Esophagus squamous epithelium (tissue), 5 donors: ENCODE results near the gene KLHL20. TPM values are rescaled to one million over a fixed set of nuclear protein-coding genes. Genes with fewer than 3 reads are reported as not detected.
"Not testable (repeated sequence)": the region's sequence is repeated elsewhere in the genome, so short reads cannot be mapped to it uniquely, and the experiment has no call there.

Experiments
- DNase-seq: peaks from one replicate; lab custom pipeline; 2025; lab: John Stamatoyannopoulos, UW
- H3K27ac ChIP-seq, 4 donors: fragments of 200-600 bp; sonication (generic); one replicate each; pipeline ENCODE4 v1.5.1; 2016 to 2019; ENCODE audit warnings: mild to moderate bottlenecking in 1 of 4
- H3K27me3 ChIP-seq, 4 donors: fragments of 200-600 bp; sonication (generic); 1 replicate in 3 of 4; 2 replicates in 1 of 4; pipeline versions ENCODE4 v1.5.1 to v1.6.0; 2017 to 2021; ENCODE audit warnings: antibody characterized with exemption in 1 of 4
- H3K36me3 ChIP-seq, 3 donors: fragments of 200-600 bp; sonication (generic); one replicate each; pipeline ENCODE4 v1.5.1; 2016 to 2019
- H3K4me1 ChIP-seq, 3 donors: fragments of 200-600 bp; sonication (generic); one replicate each; pipeline ENCODE4 v1.5.1; 2017 to 2019
- H3K4me3 ChIP-seq, 4 donors: fragments of 200-600 bp; sonication (generic); 1 replicate in 3 of 4; 2 replicates in 1 of 4; pipeline ENCODE4 v1.5.1; 2016 to 2019; ENCODE audit warnings: mild to moderate bottlenecking in 2 of 4, moderate library complexity in 1 of 4
- H3K9me3 ChIP-seq, 3 donors: fragments of 200-600 bp; sonication (generic); one replicate each; pipeline ENCODE4 v1.5.1; 2016 to 2019
- CTCF ChIP-seq, 6 experiments: fragments of 450-650 bp in 4 of 6; fragments of 200-600 bp in 2 of 6; sonication (generic) in 2 of 6; IDR thresholded peaks; one replicate each; pipeline ENCODE4 v1.5.1; 2016 to 2019; ENCODE audit warnings: antibody characterized with exemption in 6 of 6, mild to moderate bottlenecking in 4 of 6, moderate library complexity in 4 of 6
- POLR2A ChIP-seq, 4 donors: fragments of 450-650 bp; IDR thresholded peaks; one replicate each; pipeline ENCODE4 v1.6.1; 2017; ENCODE audit warnings: antibody characterized with exemption in 4 of 4, mild to moderate bottlenecking in 4 of 4, moderate library complexity in 3 of 4
- WGBS, 2 donors: methylation state at CpG; one replicate each; pipeline ENCODE4 v1.1.5; 2018; 5-methylcytosine and 5-hydroxymethylcytosine counted together
- intact Hi-C: fragments of 100-400 bp; cut with DNase I; formaldehyde crosslinking; loops from one replicate; pipeline ENCODE4 v1.15.0; 2022
- total RNA-seq, 4 donors: library from RNA; depleted of rRNA; stranded (reverse); fragments of >200 nt; gene quantifications; one replicate each; pipeline ENCODE4 v1.1.0, GENCODE V29; 2016
- donor health status: DM: yes; HTN: yes; CAD: no.

KLHL20 gene
- total RNA-seq, 4 donors from 2014 or later: 11.8 to 33.0 (median 24.0) TPM

- H3K36me3 ChIP-seq: peaks cover 0 to 81% (median 0%) of the 10 kb centered on the region in 3 donors
- no peak for DNase-seq
- 80 to 93% methylated on average over 1 to 2 of the region's 2 CpGs for whole genome bisulfite sequencing, 2 donors
Observed at GRCh38 chr1:173802961-173803360, 88.2 kb downstream of the KLHL20 start.

GRCh38 chr1:173813654-173814053 is 98.9 kb downstream of the KLHL20 start:
- intact Hi-C loops, H3K4me1 ChIP-seq, H3K4me3 ChIP-seq, H3K27ac ChIP-seq, H3K27me3 ChIP-seq, H3K9me3 ChIP-seq, DNase-seq: not testable (repeated sequence)
- H3K36me3 ChIP-seq: peaks cover 0 to 39% (median 0%) of the 10 kb centered on the region in 3 donors
- WGBS, 2 donors: 93 to 95% methylated on average over 5 of the region's 5 CpGs

More at GRCh38 chr1:173802961-173803360, 88.2 kb downstream of the KLHL20 start:
- Histone ChIP-seq H3K4me1 (no peaks in the 10 kb centered on the region), H3K27me3 (no peaks in the 10 kb centered on the region), H3K27ac (no peak overlapping the region), H3K4me3 (no peak overlapping the region), H3K9me3 (no peaks in the 10 kb centered on the region)
- TF ChIP-seq CTCF (IDR thresholded peaks at IDR 0.05) (no peak), POLR2A (IDR thresholded peaks at IDR 0.05) (no peak)
- intact Hi-C loops: no loop called here

GRCh38 chr1:173818459-173818858 is 103.7 kb downstream of the KLHL20 start:
- 65 to 92% methylated on average over 1 of the region's 1 CpG for WGBS, 2 donors
- no peaks in the 10 kb centered on the region for H3K27me3 ChIP-seq
- TF ChIP-seq POLR2A (IDR thresholded peaks at IDR 0.05) (no peak), CTCF (IDR thresholded peaks at IDR 0.05) (no peak)
- peaks cover 2 to 12% (median 5%) of the 10 kb centered on the region in 3 donors for H3K4me1 ChIP-seq
- intact Hi-C loops: no loop called here
- no peak overlapping the region for H3K27ac ChIP-seq
- no peak overlapping the region for H3K4me3 ChIP-seq
- no peaks in the 10 kb centered on the region for H3K9me3 ChIP-seq
- no peak for DNase-seq
- peaks cover 0 to 10% (median 0%) of the 10 kb centered on the region in 3 donors for H3K36me3 ChIP-seq

- 88 to 90% methylated on average over 4 of the region's 4 CpGs for WGBS, 2 donors
- DNase-seq: no peak
- H3K36me3 ChIP-seq: peaks cover 0 to 10% (median 0%) of the 10 kb centered on the region in 3 donors
- TF ChIP-seq CTCF (IDR thresholded peaks at IDR 0.05) (no peak), POLR2A (IDR thresholded peaks at IDR 0.05) (no peak)
- peaks cover 5 to 29% (median 5%) of the 10 kb centered on the region in 3 donors for H3K4me1 ChIP-seq
- no peaks in the 10 kb centered on the region for H3K9me3 ChIP-seq
- H3K4me3 ChIP-seq: no peak overlapping the region
- intact Hi-C loops: loop anchor here (10.0 kb wide), 1 partner anchor 407 kb away; no protein-coding TSS in a partner anchor
- no peaks in the 10 kb centered on the region for H3K27me3 ChIP-seq
- no peak overlapping the region for H3K27ac ChIP-seq
Observed at GRCh38 chr1:173821680-173822079, 106.9 kb downstream of the KLHL20 start.

- peaks cover 0 to 2% (median 0%) of the 10 kb centered on the region in 3 donors for H3K36me3 ChIP-seq
- no peak for DNase-seq
Observed at GRCh38 chr1:173823781-173824314, 109.1 kb downstream of the KLHL20 start.

More at GRCh38 chr1:173823781-173824314, 109.1 kb downstream of the KLHL20 start:
- no peak for TF ChIP-seq CTCF (IDR thresholded peaks at IDR 0.05)
- TF ChIP-seq POLR2A (IDR thresholded peaks at IDR 0.05): no peak
- no peaks in the 10 kb centered on the region for H3K9me3 ChIP-seq
- peaks cover 5 to 29% (median 5%) of the 10 kb centered on the region in 3 donors for H3K4me1 ChIP-seq
- peak overlapping the region; percentile 87 to 94 (median 92) for H3K27ac ChIP-seq
- H3K27me3 ChIP-seq: no peaks in the 10 kb centered on the region
- H3K4me3 ChIP-seq: peak overlapping the region; percentile 54 to 72 (median 69)
- WGBS, 2 donors: 0 to 1% methylated on average over 14 to 19 of the region's 25 CpGs
- intact Hi-C loops: loop anchor here (10.0 kb wide), 1 partner anchor 409 kb away; no protein-coding TSS in a partner anchor
